CD4-positive, alpha-beta T cell treated with Interleukin-15 for 4 hours (primary cell): ENCODE results near the gene NTNG1.
"Not testable (repeated sequence)": the region's sequence is repeated elsewhere in the genome, so short reads cannot be mapped to it uniquely, and the experiment has no call there.

Source experiments
- DNase-seq: peaks from one replicate; pipeline ENCODE4 v3.0.0-alpha.2; 2020; ENCODE audit warnings: low spot score

The NTNG1 gene

DNA sequence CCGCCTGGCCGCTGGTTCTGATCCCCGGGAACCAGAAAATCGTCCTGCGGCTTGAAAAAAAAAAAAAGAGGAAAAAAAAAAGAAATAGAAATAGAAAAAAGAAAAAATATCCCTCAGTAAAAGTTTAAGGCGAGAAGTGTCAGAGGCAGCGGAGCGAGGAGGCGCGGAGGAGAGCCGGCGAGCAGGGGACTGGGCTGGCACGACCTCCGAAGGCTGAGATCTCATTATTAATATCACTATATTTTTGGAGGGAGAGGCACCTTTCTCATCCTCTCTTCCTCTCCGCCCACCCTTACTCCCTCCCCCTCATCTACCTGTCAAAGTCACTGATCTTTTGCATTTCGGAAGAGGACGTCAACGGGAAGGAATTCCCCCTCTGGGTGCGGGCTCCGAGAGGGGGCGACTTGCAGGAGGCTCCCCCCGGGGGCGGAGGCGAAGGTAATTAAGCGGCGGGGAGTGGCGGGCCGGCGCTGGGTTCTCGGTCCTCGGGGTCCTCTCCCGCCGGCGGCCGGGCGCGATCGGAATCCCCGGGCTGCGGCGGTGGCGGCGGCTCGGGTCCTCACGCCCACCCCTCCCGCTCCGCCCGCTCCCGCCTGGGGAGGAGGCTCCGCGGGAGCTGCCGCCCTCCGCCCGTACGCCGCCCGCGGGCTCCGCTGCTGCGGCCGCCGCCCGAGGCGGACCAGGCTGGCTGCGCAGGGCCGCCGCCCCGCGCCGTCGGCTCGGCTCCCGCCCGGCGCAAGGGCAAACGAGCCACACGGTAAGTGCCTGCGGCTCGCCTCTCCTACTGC, at the start of gene NTNG1:
NTNG1 (plus strand) TSS at position 337 of the 788 bp plus-strand sequence.
- DNase-seq = no peak

DNA sequence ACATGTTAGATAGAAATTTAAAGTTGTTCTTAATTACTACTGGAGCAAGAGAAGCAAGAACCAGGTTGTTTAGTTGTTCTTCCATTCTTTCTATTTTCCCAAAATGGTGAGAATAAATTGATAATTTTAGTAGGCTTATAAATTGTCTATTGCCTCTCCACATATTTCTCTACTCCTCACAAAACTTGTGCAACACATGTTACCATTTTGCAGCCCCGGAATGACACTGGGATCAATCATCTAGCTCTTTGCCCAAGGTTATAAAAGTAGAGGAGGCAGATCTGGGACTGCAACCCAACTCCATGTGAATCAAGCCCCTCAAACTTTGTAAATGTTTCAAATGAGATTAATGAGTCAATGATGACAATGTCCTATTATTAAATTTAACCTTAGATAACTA, 49.4 kb upstream of the NTNG1 start:
- no peak for DNase-seq

DNA sequence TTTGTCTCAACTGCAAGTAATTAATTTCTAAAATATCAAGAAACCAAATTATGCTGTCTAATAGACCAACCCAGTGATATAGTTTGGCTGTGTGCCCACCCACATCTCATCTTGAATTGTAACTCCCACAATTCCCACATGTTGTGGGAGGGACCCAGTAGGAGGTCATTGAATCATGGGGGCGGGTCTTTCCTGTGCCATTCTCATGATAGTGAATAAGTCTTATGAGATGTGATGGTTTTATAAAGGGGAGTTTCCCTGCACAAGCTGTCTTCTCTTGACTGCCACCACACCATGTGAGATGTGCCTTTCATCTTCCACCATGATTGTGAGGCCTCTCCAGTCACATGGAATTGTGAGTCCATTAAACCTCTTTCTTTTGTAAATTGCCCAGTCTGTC, 47.4 kb upstream of the NTNG1 start:
- not testable (repeated sequence) for DNase-seq

DNA sequence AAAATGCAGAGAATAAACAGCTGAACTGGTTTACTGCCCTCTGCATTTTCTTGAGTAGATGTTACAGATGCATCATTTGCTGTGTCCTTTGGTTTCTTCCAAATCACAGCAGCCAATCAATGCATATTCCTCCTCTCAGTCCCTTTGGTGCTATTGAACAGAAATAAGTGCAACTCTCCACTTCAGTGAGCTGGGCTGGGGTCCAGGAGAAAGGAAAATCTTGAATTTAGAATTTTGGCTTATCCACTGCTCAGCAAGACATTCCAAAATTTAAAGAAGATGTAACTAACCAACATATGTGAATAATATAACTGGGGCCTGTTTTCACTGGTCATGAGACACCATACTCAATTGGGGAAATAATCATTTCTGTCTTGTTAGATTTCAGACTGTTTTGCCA, 45.2 kb upstream of the NTNG1 start:
- no peak for DNase-seq

DNA sequence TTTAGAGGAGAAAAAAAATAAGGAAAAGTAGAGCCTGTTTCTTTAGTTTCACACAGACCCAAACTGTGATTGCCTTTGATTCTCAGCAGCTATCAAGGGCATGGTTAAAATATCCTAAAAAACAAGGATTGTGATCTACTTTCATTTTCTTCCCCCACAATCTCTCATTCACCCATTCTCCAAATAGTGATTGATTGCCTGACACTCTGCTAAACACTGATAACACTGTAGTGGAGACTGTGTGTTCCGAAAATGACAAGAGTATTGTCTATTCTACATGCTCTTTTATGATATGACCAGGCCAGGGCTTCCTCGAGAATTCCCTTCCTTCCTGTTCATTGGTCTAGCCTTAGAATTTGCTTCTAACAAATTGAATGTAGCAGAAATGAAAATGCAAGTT, 44.1 kb upstream of the NTNG1 start:
- DNase-seq = no peak

DNA sequence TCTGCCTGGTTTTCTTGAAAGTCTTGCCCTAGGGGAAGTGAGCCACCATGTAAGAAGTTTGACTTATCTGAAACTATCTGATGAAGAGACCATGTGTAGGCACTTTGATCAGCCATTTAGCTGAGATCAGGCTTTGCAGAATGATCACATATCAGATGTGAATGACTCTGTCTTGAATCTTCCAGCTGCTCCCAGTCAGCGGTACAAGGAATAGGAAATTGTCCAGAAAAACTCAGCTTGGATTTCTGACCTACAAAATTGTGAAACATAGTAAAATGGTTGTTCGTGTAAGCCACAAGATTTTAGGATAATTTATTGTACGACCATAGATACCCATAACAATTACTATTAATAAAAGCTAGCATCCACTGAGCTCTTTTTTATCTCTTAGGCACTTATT, 41.9 kb upstream of the NTNG1 start:
- no peak for DNase-seq

DNA sequence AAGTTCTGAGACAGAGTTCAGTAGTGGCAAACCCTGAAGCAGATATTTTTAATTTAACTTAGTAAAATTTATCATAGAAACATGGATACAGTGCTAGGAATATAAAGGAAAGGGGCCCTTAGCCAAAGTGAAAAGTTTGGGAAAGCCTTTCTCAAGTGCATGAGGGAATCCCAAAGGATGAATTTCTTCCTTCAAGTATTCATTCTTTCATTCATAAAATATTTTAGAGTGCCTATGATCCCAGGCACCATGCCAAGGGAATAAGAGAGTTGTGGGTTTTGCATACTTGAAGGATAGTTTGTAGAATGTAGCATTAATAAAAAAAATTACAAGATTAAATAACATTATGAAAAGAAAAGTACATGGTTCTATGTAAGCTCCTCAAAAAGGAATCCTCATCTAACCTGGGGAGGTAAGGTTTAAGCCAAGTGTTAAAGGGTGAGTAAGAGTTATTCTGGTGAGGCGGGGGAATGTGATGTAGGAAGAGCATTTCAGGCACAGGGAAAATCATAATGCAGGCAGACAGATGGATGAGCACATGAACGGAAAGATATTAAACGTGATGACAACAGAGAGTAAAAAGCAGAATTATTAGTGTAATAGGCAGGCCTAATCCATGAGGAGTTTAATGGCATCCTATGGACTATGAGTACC, 40.4 kb upstream of the NTNG1 start:
- no peak for DNase-seq

DNA sequence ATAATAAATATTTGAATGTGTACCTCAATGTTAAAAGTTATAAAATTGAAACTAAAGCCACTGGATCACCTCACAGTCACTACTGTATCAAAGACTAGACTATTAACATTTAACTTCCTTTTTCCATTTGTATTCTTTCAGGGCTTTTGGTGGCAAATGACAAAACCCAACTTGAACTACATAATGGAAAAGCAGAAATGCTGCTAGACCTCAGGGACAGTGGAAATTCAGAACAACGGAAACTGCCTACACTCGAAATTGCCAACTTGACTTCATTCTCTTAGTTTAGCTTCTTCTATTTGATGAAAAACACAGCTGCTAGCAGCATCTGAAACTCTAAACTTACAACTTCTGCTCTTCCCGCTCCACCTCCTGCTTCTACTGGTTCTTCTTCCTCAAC, 34.9 kb upstream of the NTNG1 start:
- no peak for DNase-seq

DNA sequence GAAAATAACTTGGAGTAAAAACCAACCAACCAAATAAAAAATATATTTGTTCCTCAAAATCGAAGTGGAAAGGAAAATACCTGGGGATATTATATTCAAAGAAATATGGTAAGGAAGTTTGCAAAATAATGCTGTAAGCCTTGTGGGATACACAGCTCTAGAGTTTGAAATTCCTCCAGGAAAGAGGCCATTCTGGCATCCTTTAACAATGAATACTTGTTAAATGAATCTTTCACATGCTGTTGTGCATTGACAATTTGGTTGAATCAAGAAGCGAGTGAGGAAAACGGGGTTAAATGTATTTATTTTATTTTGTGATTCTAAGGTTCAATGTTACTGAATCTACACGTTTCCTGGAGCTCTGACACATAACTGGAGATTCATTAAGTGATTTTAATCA, 30.5 kb upstream of the NTNG1 start:
- DNase-seq = no peak

DNA sequence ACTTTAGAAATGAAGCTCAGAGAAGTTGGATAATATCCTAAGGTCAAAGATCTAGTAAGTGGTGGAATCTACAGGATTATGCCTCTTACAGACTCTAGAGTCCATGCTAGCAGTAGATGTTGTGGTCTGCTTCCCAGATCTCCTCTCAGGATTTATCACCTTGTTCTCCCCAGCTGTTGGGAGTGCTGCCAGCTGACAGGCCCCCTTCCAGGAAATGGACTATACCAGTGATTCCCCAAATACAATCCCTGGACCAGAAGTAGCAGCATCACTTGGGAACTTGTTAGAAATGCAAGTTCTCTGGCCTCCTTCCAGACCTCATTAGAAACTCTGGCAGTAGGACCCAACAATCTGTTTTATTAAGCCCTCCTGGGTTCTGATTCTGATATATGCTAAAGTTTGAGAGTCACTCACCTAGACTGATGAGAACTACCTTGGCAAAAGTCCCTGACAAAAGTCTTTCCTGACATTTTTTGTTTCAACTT, 24.5 kb upstream of the NTNG1 start:
- DNase-seq = no peak

DNA sequence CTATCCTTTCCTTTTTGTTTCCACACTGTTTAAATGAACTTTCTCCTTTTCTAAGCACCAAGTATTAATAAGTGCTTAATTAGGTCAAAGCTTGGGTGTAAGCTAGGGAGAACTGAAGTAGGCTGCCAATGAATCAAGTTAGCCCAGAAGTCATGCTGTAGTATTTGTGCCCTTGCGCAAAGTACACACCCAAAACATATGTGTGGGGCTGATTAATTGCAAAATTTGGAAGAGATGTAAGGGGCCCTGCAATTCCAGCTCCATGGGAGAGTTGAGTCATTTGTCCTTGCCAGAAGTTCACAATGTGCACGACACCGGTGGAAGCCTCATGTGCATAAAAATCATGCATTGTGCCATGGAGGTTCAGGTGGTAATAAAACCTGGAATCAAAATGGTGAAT, 18.6 kb upstream of the NTNG1 start:
- DNase-seq = no peak

DNA sequence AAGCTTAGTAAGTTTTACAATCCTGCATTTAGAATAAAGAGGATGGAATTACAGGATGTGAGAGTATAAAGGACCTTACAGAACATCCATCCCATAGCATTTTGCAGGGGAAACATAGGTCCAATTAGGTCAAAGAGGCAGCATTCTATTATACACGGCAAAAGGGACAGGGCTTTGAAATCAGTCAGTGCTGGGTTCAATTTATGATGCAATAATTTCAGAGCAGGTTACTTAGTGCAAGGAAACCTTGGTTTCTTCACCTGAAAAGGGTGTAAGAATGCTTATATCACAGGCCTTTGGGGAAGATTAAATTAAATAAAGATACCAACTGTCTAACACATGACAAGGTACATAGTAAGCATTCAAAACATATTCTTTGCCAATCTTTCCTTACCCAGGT, 17.1 kb upstream of the NTNG1 start:
- DNase-seq = no peak

DNA sequence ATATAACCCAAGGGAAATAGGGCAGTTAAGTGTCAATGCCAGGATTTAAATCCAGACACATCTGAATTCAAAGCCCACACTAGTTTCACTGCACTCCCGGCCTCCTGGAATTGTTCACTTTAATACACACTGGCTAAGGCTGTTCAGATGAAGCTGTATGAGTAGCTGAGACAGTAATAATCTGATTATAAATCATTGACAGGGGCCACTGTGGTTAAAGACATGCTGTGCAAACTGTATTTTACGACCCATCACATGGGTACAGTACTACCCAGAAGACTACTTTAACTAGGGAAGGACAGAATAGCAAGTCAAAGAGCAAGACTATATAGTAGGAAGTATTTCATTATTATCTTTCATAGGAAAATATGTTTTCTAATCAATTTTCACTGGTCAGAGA, 16.1 kb upstream of the NTNG1 start:
- DNase-seq = no peak

DNA sequence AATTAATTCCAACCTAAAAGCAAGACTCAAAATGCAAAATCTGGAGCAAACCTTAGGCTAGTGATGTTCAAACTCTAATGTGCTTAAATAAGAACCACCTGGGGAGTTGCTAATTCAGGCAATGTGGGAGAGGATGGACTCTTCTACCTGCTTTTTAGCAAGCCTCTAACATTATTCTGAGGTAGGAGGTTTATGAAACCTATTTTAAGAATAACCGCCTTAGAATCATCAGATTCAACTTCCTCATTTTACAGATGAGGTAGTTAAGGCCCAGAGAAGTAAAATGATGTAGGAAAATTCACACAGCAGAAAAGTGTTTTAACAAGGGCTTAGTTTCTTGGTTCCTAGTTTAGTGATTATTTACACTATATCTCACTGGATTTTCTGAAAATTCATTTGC, 8.6 kb upstream of the NTNG1 start:
- DNase-seq = no peak

DNA sequence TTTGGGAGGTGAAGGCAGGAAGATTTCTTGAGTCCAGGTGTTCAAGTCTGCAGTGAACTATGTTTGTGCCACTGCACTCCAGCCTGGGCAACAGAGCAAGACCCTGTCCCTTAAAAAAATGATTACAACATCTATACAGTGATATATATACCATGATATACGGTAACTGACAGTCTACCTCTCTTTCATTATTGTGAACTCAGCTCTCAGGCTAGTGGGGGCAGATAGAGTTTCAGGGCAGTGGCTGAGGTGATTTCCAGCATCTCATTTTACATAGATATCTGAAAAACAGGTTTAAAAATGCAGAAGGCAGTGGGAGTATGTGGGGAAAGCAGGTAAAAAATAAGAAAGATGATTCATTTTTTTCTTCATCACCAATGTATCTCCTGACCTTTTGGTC, 8.1 kb upstream of the NTNG1 start:
- DNase-seq = no peak

DNA sequence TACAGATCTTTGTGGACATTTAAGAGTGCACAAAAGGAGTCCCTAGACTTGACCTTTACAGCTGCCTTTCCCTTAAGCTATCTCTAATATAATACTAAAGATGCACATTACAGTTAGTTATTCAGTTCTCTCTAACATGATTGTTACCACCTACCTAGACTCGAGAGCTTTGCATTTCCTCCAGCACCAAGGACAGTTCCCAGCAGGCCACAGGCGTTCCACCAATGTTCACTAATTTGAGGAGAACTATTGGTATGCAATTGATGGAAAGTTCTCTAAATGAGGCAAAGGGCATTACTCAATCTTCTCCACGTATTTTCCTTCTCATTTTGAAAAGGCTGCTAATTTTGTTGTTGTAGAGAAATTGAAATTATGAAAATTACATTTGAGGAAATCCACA, 5.4 kb upstream of the NTNG1 start:
- no peak for DNase-seq

DNA sequence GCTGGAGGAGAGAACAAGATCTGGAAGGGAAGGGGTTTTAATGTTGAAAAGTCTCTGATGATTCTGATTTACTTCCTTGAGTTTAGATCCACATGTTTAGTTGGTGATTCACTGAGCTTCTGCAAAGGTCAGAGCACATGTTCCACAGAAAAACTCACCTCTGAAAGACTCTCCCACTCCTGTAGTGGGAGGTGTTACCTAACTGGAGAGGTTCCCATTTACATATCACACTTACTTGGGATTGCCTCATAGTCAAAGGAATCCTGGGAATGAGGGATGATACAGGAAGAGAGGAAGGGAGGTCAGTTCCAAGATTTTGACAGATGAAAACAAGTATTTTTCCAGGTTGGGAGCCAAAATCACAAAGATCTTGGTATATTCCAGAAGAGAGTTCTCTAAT, 2.7 kb upstream of the NTNG1 start:
- no peak for DNase-seq

DNA sequence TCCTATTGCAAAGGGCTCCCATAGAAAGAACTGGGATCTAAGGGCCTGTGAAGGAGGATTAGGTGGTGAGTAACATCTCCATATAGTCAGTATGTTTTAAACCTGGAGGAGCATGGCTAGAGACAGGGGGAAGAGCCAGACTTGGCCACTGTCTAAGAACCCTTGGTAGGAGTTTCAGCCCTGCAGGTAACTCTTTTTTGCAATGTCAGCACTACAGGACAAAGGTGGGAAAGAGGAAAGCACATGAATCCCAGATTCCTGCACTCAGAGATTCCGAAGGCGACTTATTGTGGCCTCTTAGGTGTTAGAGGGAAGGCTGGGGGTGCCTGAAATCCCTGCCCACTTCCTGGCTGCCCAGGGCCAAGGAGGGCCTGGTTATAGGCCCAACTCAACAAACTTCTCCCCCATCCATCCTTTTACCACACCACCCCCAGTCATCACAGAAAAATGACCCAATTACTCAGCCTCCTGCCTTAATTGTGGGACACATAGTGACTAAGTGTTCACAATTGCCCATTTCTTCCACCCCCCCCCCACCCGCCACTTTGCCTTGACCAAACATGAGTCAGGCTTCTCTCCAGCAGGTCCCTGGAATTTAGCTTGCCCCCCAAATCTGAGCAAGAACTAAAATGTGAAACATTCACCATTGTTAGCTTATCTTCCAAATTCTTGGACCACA, 1.9 kb upstream of the NTNG1 start:
- no peak for DNase-seq

DNA sequence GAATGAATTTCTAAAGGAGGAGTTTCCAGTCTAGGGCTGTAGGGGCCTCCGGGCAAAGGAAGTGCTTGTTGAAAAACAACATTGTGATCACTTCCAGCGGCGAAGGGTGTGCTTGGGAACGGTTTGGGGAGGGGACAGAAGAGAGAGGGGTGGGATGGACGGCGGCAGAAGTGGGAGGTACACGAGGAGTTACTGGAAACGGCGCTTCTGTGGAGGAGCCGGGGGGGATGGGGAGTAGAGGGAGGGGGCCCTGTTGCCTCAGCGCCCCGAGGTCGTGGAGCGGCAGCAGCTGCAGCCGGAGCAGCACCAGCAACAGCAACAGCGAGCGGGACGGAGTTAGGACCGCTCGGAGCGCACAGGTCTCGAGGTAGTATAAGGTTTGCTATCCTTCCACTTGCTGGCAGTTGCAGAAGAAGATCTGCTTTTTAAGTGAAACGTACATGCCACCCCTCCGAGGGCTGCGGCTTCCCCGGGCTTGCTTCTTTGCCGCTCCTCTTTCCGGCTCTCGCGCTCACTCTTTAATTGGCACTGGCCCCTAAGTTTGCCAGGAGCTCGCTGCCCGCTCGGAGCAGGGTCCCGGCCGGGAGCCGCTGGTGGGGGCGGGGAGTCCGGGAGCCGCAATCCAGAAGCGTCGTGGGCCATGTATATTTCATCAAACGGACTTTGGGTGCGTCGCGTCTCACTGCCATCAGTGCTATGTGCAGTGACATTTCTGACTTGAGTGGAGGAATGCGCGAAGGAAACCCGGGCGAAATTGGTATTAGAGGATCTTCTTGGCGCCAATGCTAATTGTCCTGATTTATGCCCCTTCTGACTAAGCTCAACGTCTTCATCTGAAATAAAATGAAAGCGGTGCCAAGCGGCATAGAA, 771 bp upstream of the NTNG1 start:
- DNase-seq = no peak

DNA sequence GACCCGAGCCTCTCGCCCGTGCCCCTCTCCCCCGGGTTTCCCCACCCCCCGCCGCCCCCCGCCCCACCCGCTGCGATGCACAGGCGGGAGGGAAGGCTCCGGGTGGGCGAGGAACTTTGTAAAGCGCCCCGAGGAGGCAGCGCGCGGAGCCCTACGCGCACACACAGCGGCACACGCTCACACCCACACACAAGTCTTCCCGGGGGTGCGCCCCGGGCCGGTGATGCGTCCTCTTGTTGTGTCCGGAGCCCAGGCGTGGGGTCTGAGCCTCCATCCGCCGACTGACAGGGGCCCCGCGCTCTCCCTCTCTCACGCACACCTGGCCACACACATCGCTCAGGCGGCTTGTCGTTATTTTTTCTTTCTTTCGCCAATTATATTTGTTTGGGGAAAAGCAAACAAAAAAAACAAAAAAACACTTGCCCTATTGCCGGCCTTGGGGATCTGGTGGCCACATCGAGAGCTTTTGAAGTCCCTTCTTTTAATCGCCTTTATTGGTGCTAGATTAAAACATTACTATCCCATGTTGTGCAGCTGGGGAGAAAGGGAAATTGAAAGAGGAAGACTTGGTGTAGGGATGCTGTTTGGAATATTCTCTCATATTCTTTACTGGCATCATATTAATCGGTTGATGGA, 770 bp downstream of the NTNG1 start:
- DNase-seq = no peak

DNA sequence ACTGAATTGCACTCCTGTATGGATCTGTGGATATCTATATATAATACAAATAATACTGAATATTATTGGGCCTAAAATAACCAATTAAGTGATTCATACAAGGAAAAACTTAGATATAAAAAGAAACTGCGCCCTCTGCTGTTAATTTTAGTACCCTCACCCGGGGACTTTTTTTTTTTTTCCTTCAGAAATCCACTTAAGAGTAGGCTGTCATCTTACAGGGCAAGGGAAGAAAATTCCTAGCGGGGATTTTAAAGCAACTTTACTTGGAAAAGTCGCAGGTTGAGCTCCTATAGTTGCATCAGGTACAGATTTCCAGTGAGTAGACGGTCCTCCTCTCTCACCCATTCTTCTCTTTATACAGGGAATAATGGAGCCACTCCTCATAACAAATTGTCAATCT, 1.3 kb downstream of the NTNG1 start:
- no peak for DNase-seq

DNA sequence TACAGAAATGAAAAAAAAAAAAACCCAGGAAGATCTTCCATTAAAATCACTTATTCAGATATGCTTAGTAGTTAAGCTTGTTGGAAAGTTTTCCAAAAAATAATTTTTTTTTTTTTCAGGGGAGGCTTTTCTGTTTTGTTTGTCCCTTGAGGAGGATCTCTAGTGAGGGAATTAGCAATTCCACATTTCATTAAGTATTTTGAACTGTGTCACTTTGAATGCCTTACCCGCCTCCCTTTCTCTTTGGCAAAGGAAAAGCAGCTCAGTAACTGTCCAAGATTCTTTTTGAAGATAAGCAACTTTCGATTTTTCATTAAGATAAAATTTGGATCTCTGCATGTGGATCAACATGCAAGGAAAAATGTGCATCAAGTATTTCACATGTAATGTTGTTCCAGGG, 1.8 kb downstream of the NTNG1 start:
- DNase-seq = no peak
